Body of pancreas (tissue), 4 donors: Measurements from ENCODE around the gene CFAP100.

Experiments
- POLR2A ChIP-seq, 3 donors: fragments of 450-650 bp; IDR thresholded peaks; one replicate each; pipeline ENCODE4 v1.6.1; 2016; ENCODE audit warnings: antibody characterized with exemption in 3 of 3, mild to moderate bottlenecking in 2 of 3
- TF ChIP-seq, protein P1 (sequence below), 7 experiments: fragments of 450-650 bp in 4 of 7; fragments of 200-600 bp in 3 of 7; sonication (generic) in 3 of 7; IDR thresholded peaks; one replicate each; pipeline ENCODE4 v1.5.1; 2016 to 2019; ENCODE audit warnings: antibody characterized with exemption in 7 of 7

DNA sequence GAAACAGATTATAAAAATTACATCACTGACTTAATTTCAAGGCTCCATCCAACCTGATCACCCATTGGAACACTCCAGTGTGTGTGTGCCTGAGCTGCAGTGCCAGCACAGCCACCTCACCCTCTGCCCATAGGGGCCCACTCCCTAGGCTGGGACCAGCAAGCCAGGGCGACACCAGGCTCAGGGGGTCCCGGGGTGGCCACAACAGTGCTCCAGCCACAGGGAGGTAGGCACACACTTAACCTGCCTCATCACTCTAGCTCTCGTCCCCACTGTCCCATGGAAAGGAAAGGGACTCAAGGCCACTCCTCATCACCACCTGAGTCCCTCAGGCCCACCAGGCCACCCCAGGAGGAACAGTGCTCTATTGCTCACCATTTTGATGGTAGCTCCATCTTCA is 56.0 kb downstream of the CFAP100 start:
- no peak for TF ChIP-seq POLR2A (IDR thresholded peaks at IDR 0.05)
- TF ChIP-seq, protein P1, sequence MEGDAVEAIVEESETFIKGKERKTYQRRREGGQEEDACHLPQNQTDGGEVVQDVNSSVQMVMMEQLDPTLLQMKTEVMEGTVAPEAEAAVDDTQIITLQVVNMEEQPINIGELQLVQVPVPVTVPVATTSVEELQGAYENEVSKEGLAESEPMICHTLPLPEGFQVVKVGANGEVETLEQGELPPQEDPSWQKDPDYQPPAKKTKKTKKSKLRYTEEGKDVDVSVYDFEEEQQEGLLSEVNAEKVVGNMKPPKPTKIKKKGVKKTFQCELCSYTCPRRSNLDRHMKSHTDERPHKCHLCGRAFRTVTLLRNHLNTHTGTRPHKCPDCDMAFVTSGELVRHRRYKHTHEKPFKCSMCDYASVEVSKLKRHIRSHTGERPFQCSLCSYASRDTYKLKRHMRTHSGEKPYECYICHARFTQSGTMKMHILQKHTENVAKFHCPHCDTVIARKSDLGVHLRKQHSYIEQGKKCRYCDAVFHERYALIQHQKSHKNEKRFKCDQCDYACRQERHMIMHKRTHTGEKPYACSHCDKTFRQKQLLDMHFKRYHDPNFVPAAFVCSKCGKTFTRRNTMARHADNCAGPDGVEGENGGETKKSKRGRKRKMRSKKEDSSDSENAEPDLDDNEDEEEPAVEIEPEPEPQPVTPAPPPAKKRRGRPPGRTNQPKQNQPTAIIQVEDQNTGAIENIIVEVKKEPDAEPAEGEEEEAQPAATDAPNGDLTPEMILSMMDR (IDR thresholded peaks at IDR 0.05) = no peak
